Breast epithelium (tissue), 3 donors: ENCODE data around the gene MYOF.

ENCODE experiments used
- POLR2A ChIP-seq: fragments of 450-650 bp; IDR thresholded peaks from one replicate; pipeline ENCODE4 v1.6.1; 2016; ENCODE audit warnings: antibody characterized with exemption, mild to moderate bottlenecking, moderate library complexity
- POLR2AphosphoS5 ChIP-seq, 3 donors: sonication (generic); formaldehyde crosslinking; IDR thresholded peaks; one replicate each; pipeline ENCODE4 v1.6.1; 2017; ENCODE audit warnings: antibody characterized with exemption in 3 of 3
- TF ChIP-seq, protein P1 (sequence below), 3 donors: fragments of 450-650 bp; IDR thresholded peaks; one replicate each; pipeline ENCODE4 v1.5.1; 2016 to 2017; ENCODE audit warnings: antibody characterized with exemption in 3 of 3, mild to moderate bottlenecking in 3 of 3, moderate library complexity in 3 of 3

DNA sequence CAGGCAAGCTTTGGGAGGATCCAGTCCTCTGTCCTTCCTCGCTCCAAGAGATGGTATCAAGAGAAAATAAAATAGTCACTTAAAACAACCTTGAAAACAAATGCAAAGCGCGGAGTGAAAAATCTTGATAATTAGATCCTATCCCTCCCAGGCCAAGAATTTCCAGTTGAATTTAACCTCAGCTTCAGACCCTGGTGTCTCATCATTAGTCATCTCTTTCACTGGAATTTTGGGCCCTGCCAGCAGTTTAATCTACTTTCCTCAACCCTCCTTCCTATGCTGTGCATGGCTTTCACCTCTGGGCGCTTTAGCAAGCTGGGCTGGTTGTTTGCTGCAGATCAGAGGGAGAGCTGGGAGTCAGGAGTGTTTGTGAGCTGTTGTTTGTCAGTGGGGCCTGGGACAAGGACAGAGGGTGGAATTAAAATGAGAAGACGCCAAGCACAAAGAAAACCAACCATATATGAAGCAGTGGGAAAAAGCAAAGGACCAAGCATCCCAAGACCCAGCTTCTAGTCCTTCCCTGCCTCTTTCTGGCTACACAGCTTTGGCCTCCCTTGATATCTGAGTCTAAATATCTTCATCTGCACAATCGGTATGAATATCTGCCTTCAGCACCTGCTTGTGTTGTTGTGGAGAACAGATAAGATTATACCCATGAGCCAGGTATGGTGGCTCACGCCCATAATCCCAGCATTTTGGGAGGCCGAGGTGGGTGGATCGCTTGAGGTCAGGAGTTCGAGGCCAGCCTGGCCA lies 13.5 kb downstream of the MYOF start:
- TF ChIP-seq, protein P1, sequence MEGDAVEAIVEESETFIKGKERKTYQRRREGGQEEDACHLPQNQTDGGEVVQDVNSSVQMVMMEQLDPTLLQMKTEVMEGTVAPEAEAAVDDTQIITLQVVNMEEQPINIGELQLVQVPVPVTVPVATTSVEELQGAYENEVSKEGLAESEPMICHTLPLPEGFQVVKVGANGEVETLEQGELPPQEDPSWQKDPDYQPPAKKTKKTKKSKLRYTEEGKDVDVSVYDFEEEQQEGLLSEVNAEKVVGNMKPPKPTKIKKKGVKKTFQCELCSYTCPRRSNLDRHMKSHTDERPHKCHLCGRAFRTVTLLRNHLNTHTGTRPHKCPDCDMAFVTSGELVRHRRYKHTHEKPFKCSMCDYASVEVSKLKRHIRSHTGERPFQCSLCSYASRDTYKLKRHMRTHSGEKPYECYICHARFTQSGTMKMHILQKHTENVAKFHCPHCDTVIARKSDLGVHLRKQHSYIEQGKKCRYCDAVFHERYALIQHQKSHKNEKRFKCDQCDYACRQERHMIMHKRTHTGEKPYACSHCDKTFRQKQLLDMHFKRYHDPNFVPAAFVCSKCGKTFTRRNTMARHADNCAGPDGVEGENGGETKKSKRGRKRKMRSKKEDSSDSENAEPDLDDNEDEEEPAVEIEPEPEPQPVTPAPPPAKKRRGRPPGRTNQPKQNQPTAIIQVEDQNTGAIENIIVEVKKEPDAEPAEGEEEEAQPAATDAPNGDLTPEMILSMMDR (IDR thresholded peaks at IDR 0.05): no peak
- no peak for TF ChIP-seq POLR2AphosphoS5 (IDR thresholded peaks at IDR 0.05)
- no peak for TF ChIP-seq POLR2A
